Stimulated activated CD4-positive, alpha-beta T cell treated with anti-CD3 and anti-CD28 coated beads, Interleukin-1b, Interleukin-23, amount 100 ng/mL, for 4 hours (primary cell): ENCODE measurements around the gene PGPEP1.
"Not testable (repeated sequence)": the region's sequence is repeated elsewhere in the genome, so short reads cannot be mapped to it uniquely, and the experiment has no call there.

Source experiments
- DNase-seq, 2 donors: peaks; one replicate each; pipeline ENCODE4 v3.0.0-alpha.2; 2020; ENCODE audit warnings: low read depth in 2 of 2

The PGPEP1 gene

GRCh38 chr19:18332917-18333530 is 7.4 kb upstream of the PGPEP1 start:
- no peak for DNase-seq

- no peak for DNase-seq
These were observed 6.7 kb upstream of the PGPEP1 start for GRCh38 chr19:18333680-18334079.

- DNase-seq: no peak
These were observed 4.3 kb upstream of the PGPEP1 start for GRCh38 chr19:18336121-18336520.

- DNase-seq: no peak
These were observed 1.9 kb upstream of the PGPEP1 start for GRCh38 chr19:18338541-18338940.

- DNase-seq: no peak
These were observed 675 bp upstream of the PGPEP1 start for GRCh38 chr19:18339723-18340122.

GRCh38 chr19:18340990-18341868 is 831 bp downstream of the PGPEP1 start:
- DNase-seq: peak; percentile 50

- no peak for DNase-seq
These were observed 1.8 kb downstream of the PGPEP1 start for GRCh38 chr19:18342090-18342632.

GRCh38 chr19:18344582-18344950 is 4.2 kb downstream of the PGPEP1 start:
- DNase-seq: no peak

- no peak for DNase-seq
These were observed 4.9 kb downstream of the PGPEP1 start for GRCh38 chr19:18345296-18345695.

- DNase-seq: no peak
These were observed 5.7 kb downstream of the PGPEP1 start for GRCh38 chr19:18346091-18346490.

- no peak for DNase-seq
These were observed 7.8 kb downstream of the PGPEP1 start for GRCh38 chr19:18348171-18348570.

GRCh38 chr19:18348818-18349339 is 8.5 kb downstream of the PGPEP1 start:
- DNase-seq: not testable (repeated sequence)

- DNase-seq: no peak
These were observed 9.2 kb downstream of the PGPEP1 start for GRCh38 chr19:18349524-18350128.

GRCh38 chr19:18350490-18350889 is 10.1 kb downstream of the PGPEP1 start:
- no peak for DNase-seq

GRCh38 chr19:18351544-18351943 is 11.1 kb downstream of the PGPEP1 start:
- DNase-seq: no peak

- no peak for DNase-seq
These were observed 13.1 kb downstream of the PGPEP1 start for GRCh38 chr19:18353378-18354005.

GRCh38 chr19:18354743-18355142 is 14.3 kb downstream of the PGPEP1 start:
- DNase-seq: not testable (repeated sequence)

GRCh38 chr19:18357041-18357440 is 16.6 kb downstream of the PGPEP1 start:
- DNase-seq: no peak

GRCh38 chr19:18361646-18362045 is 21.2 kb downstream of the PGPEP1 start:
- DNase-seq: no peak

- DNase-seq: no peak
These were observed 22.6 kb downstream of the PGPEP1 start for GRCh38 chr19:18362934-18363542.

- no peak for DNase-seq
These were observed 23.4 kb downstream of the PGPEP1 start for GRCh38 chr19:18363787-18364186.
